ENCODE data around the gene FAM149A.

The FAM149A gene

GRCh38 chr4:186069729-186070128, 34.8 kb upstream of the FAM149A start:
- Histone ChIP-seq H4K20me1 (ENCODE audit: low read depth, low read length) (no peaks in the 10 kb centered on the region), H3K27ac (ENCODE audit: low read depth, low read length) (no peak overlapping the region), H3K9ac (ENCODE audit: low read length) (no peak overlapping the region), H3K27me3 (ENCODE audit: low read length) (no peaks in the 10 kb centered on the region), H3K9me2 (replicated peaks; ENCODE audit: insufficient read depth, low read length) (no peaks in the 10 kb centered on the region), H3K4me3 (ENCODE audit: insufficient read depth, low read length, poor library complexity, severe bottlenecking) (no peak overlapping the region), H3K36me3 (ENCODE audit: low read length) (no peaks in the 10 kb centered on the region), H3K9me3 (ENCODE audit: insufficient read depth, low read length) (no peaks in the 10 kb centered on the region), H3K79me2 (ENCODE audit: insufficient read depth, low read length) (no peaks in the 10 kb centered on the region), H3K4me2 (ENCODE audit: low read depth, low read length, poor library complexity, severe bottlenecking) (no peak overlapping the region), H3F3A (ENCODE audit: insufficient read depth) (no peaks in the 10 kb centered on the region), H2AFZ (ENCODE audit: low read depth, low read length, severe bottlenecking) (no peak overlapping the region)
- TF ChIP-seq CTCF (IDR thresholded peaks at IDR 0.05; ENCODE audit: insufficient read depth, low read length, poor library complexity, severe bottlenecking) (no peak), EZH2phosphoT487 (conservative IDR thresholded peaks at IDR 0.05; ENCODE audit: low read length) (no peak)

GRCh38 chr4:186072516-186072915, 32.0 kb upstream of the FAM149A start:
- H3K9ac ChIP-seq (ENCODE audit: low read length), result no peak overlapping the region
- no peak overlapping the region for H3K27ac ChIP-seq (ENCODE audit: low read depth, low read length)
- H3K79me2 ChIP-seq (ENCODE audit: insufficient read depth, low read length), result no peaks in the 10 kb centered on the region
- H3K9me3 ChIP-seq (ENCODE audit: insufficient read depth, low read length), result no peaks in the 10 kb centered on the region
- no peak overlapping the region for H3K4me3 ChIP-seq (ENCODE audit: insufficient read depth, low read length, poor library complexity, severe bottlenecking)
- H3K9me2 ChIP-seq (replicated peaks; ENCODE audit: insufficient read depth, low read length), result no peaks in the 10 kb centered on the region
- no peak for TF ChIP-seq CTCF (IDR thresholded peaks at IDR 0.05; ENCODE audit: insufficient read depth, low read length, poor library complexity, severe bottlenecking)
- TF ChIP-seq EZH2phosphoT487 (conservative IDR thresholded peaks at IDR 0.05; ENCODE audit: low read length), result no peak
- no peak overlapping the region for H3K4me2 ChIP-seq (ENCODE audit: low read depth, low read length, poor library complexity, severe bottlenecking)
- H3F3A ChIP-seq (ENCODE audit: insufficient read depth), result no peaks in the 10 kb centered on the region
- no peaks in the 10 kb centered on the region for H4K20me1 ChIP-seq (ENCODE audit: low read depth, low read length)
- no peak overlapping the region for H2AFZ ChIP-seq (ENCODE audit: low read depth, low read length, severe bottlenecking)
- H3K27me3 ChIP-seq (ENCODE audit: low read length), result no peaks in the 10 kb centered on the region
- no peaks in the 10 kb centered on the region for H3K36me3 ChIP-seq (ENCODE audit: low read length)

- no peaks in the 10 kb centered on the region for H3K36me3 ChIP-seq (ENCODE audit: low read length)
- H3K27me3 ChIP-seq (ENCODE audit: low read length), result no peaks in the 10 kb centered on the region
- H3K4me2 ChIP-seq (ENCODE audit: low read depth, low read length, poor library complexity, severe bottlenecking), result no peak overlapping the region
- no peak for TF ChIP-seq EZH2phosphoT487 (conservative IDR thresholded peaks at IDR 0.05; ENCODE audit: low read length)
- no peak for TF ChIP-seq CTCF (IDR thresholded peaks at IDR 0.05; ENCODE audit: insufficient read depth, low read length, poor library complexity, severe bottlenecking)
- H3K27ac ChIP-seq (ENCODE audit: low read depth, low read length), result no peak overlapping the region
- no peaks in the 10 kb centered on the region for H3K79me2 ChIP-seq (ENCODE audit: insufficient read depth, low read length)
- no peaks in the 10 kb centered on the region for H3K9me2 ChIP-seq (replicated peaks; ENCODE audit: insufficient read depth, low read length)
- no peaks in the 10 kb centered on the region for H3F3A ChIP-seq (ENCODE audit: insufficient read depth)
- no peak overlapping the region for H2AFZ ChIP-seq (ENCODE audit: low read depth, low read length, severe bottlenecking)
- H4K20me1 ChIP-seq (ENCODE audit: low read depth, low read length), result no peaks in the 10 kb centered on the region
- no peaks in the 10 kb centered on the region for H3K9me3 ChIP-seq (ENCODE audit: insufficient read depth, low read length)
- H3K4me3 ChIP-seq (ENCODE audit: insufficient read depth, low read length, poor library complexity, severe bottlenecking), result no peak overlapping the region
- no peak overlapping the region for H3K9ac ChIP-seq (ENCODE audit: low read length)
Observed at GRCh38 chr4:186074189-186074588, 30.3 kb upstream of the FAM149A start.
